Measurements from ENCODE around the gene ZNF248. TPM values are rescaled to one million over a fixed set of nuclear protein-coding genes. Genes with fewer than 3 reads are reported as not detected.

The ZNF248 gene
- total RNA-seq, 1 experiment from 2014 or later: 14.7 TPM

DNA sequence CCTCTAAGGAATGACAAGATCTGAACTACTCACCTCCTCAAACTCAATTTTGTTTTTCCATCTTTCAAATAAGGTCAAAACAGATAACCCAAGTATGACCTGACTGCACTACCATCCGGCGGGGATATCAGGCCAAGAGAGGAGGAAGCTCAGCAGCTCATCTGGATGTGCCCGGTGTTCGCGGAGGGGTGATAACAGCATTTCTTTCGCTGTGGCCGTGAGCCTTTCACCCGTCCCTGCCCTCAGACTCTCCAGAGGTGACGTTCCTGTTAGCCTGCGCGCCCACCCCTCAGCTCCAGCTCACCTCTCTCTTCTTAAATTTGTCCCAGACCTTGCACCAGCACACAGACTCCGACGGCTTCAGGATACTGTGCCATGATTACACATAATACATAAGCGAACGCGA is 526 bp downstream of the ZNF248 start:
- Histone ChIP-seq H3K27ac (peak overlapping the region; percentile 96), H3K36me3 (peaks cover 7% of the 10 kb centered on the region; the same call in 1 of the 2 replicates), H3K4me3 (peak overlapping the region; percentile 99), H3K9me3 (replicated peaks) (no peaks in the 10 kb centered on the region), H3K4me1 (peaks cover 2% of the 10 kb centered on the region; the same call in 1 of the 2 replicates), H3K27me3 (no peaks in the 10 kb centered on the region)
- DNase-seq: no peak

DNA sequence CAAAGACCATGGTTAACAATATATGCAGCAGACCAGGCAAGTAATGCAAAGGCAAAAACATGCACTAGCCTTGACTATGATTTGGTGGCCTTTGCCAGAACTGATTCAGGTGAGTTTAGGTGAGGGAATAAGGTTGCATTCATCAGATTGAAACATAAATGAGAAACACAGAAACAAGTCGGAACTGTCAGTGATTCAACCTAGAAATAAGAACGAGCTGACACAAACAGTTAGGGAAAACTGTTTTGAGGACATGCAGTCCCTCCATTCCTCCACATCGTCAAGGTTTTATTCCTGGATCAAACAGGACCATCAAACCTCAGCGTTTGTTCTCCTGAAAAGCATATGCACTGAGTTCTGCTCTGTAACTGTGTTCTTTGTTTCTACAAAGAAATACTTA is 1.8 kb downstream of the ZNF248 start:
- Histone ChIP-seq H3K9me3 (replicated peaks) (no peaks in the 10 kb centered on the region), H3K4me3 (no peak overlapping the region), H3K27me3 (no peaks in the 10 kb centered on the region), H3K27ac (no peak overlapping the region), H3K4me1 (peaks cover 2% of the 10 kb centered on the region; the same call in 1 of the 2 replicates), H3K36me3 (peaks cover 7% of the 10 kb centered on the region; the same call in 1 of the 2 replicates)
- DNase-seq: no peak

GRCh38 chr10:37854626-37855025 is 2.8 kb downstream of the ZNF248 start:
- DNase-seq: no peak
- H3K4me1 ChIP-seq: peaks cover 2% of the 10 kb centered on the region; the same call in 1 of the 2 replicates

GRCh38 chr10:37844644-37845043 is 12.8 kb downstream of the ZNF248 start:
- H3K36me3 ChIP-seq: peaks cover 19% of the 10 kb centered on the region
- no peak for DNase-seq

More at GRCh38 chr10:37854626-37855025, 2.8 kb downstream of the ZNF248 start:
- no peak overlapping the region for H3K27ac ChIP-seq
- H3K4me3 ChIP-seq: no peak overlapping the region
- H3K9me3 ChIP-seq (replicated peaks): no peaks in the 10 kb centered on the region
- peaks cover 7% of the 10 kb centered on the region; the same call in 1 of the 2 replicates for H3K36me3 ChIP-seq
- H3K27me3 ChIP-seq: no peaks in the 10 kb centered on the region

DNA sequence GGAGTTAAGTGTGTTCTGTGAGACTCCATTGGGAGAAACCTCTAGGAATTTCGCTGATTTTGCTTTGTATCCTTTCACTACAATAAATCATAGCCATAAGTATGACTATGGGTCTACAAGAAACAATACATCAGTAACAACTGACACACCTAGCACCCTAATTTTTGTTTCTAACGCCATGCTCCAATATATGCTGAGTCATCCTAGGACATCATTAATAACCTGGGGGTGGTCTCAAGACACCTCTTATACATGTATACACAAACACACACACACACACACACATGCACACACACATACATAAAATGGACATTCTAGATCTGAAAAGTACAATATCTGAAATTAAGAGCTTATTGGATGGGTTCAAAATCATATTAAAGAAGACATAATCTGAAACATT is 18.2 kb downstream of the ZNF248 start:
- H3K4me1 ChIP-seq: no peaks in the 10 kb centered on the region
- no peak for DNase-seq
- 0 out of 2 replicates have a peak, but pooled peaks cover 5% of the 10 kb centered on the region for H3K9me3 ChIP-seq (replicated peaks)
- H3K27me3 ChIP-seq: no peaks in the 10 kb centered on the region
- no peak overlapping the region for H3K4me3 ChIP-seq
- peaks cover 46% of the 10 kb centered on the region for H3K36me3 ChIP-seq
- no peak overlapping the region for H3K27ac ChIP-seq

More at GRCh38 chr10:37844644-37845043, 12.8 kb downstream of the ZNF248 start:
- H3K9me3 ChIP-seq (replicated peaks): no peaks in the 10 kb centered on the region
- H3K27me3 ChIP-seq: no peaks in the 10 kb centered on the region
- H3K27ac ChIP-seq: no peak overlapping the region
- H3K4me1 ChIP-seq: no peaks in the 10 kb centered on the region
- no peak overlapping the region for H3K4me3 ChIP-seq

GRCh38 chr10:37831495-37832333 is 25.7 kb downstream of the ZNF248 start:
- Histone ChIP-seq H3K27me3 (no peaks in the 10 kb centered on the region), H3K27ac (no peak overlapping the region), H3K9me3 (replicated peaks) (peaks cover 5% of the 10 kb centered on the region), H3K4me3 (no peak overlapping the region), H3K4me1 (no peaks in the 10 kb centered on the region), H3K36me3 (peaks cover 75% of the 10 kb centered on the region)
- DNase-seq: no peak

GRCh38 chr10:37826806-37827205 is 30.6 kb downstream of the ZNF248 start:
- Histone ChIP-seq H3K9me3 (replicated peaks) (no peaks in the 10 kb centered on the region; the same call in 1 of the 2 replicates), H3K27me3 (no peaks in the 10 kb centered on the region), H3K36me3 (peaks cover 35% of the 10 kb centered on the region), H3K4me1 (no peaks in the 10 kb centered on the region), H3K4me3 (no peak overlapping the region), H3K27ac (no peak overlapping the region)
- no peak for DNase-seq

GRCh38 chr10:37821237-37821636 is 36.2 kb downstream of the ZNF248 start:
- Histone ChIP-seq H3K36me3 (no peaks in the 10 kb centered on the region), H3K27me3 (no peaks in the 10 kb centered on the region), H3K4me3 (no peak overlapping the region), H3K27ac (no peak overlapping the region), H3K9me3 (replicated peaks) (no peaks in the 10 kb centered on the region), H3K4me1 (no peaks in the 10 kb centered on the region)
- no peak for DNase-seq

GRCh38 chr10:37819797-37820196 is 37.6 kb downstream of the ZNF248 start:
- DNase-seq: no peak
- no peaks in the 10 kb centered on the region for H3K27me3 ChIP-seq
- H3K4me1 ChIP-seq: no peaks in the 10 kb centered on the region
- H3K36me3 ChIP-seq: no peaks in the 10 kb centered on the region
- no peak overlapping the region for H3K27ac ChIP-seq
- H3K9me3 ChIP-seq (replicated peaks): no peaks in the 10 kb centered on the region
- no peak overlapping the region for H3K4me3 ChIP-seq

DNA sequence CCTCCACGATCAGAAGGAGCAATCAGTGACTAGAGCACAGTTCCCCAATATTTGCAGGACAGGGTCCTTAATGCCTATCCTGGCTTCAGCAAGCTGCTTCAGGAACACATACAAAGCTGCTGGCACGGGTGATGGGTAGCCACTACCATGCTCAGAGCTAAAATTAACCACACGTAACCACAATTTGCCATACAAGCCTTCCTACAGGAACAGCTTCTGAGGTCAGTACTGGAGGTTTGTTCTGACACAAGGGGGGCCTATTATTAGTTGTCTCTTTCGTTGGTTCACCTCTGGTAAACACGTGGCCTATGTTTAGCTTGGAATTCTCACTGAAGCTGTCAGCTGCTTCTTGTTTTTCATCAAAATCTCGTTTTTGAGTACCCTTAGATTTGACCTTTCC is 41.1 kb downstream of the ZNF248 start:
- no peak for DNase-seq
- Histone ChIP-seq H3K27ac (no peak overlapping the region), H3K4me3 (no peak overlapping the region), H3K4me1 (no peaks in the 10 kb centered on the region), H3K36me3 (no peaks in the 10 kb centered on the region), H3K27me3 (no peaks in the 10 kb centered on the region), H3K9me3 (replicated peaks) (no peaks in the 10 kb centered on the region)

GRCh38 chr10:37813763-37814162 is 43.6 kb downstream of the ZNF248 start:
- H3K27ac ChIP-seq: no peak overlapping the region
- no peaks in the 10 kb centered on the region for H3K4me1 ChIP-seq
- no peaks in the 10 kb centered on the region for H3K27me3 ChIP-seq
- H3K4me3 ChIP-seq: no peak overlapping the region
- DNase-seq: no peak
- no peaks in the 10 kb centered on the region for H3K9me3 ChIP-seq (replicated peaks)
- H3K36me3 ChIP-seq: no peaks in the 10 kb centered on the region

GRCh38 chr10:37812290-37812689 is 45.1 kb downstream of the ZNF248 start:
- H3K9me3 ChIP-seq (replicated peaks): no peaks in the 10 kb centered on the region
- no peak overlapping the region for H3K27ac ChIP-seq
- no peak overlapping the region for H3K4me3 ChIP-seq
- H3K27me3 ChIP-seq: no peaks in the 10 kb centered on the region
- no peak for DNase-seq
- H3K4me1 ChIP-seq: no peaks in the 10 kb centered on the region
- no peaks in the 10 kb centered on the region for H3K36me3 ChIP-seq

- Histone ChIP-seq H3K4me1 (no peaks in the 10 kb centered on the region), H3K4me3 (no peak overlapping the region), H3K9me3 (replicated peaks) (no peaks in the 10 kb centered on the region), H3K27me3 (no peaks in the 10 kb centered on the region), H3K27ac (no peak overlapping the region), H3K36me3 (no peaks in the 10 kb centered on the region)
- no peak for DNase-seq
Measured at GRCh38 chr10:37803269-37803668, 54.1 kb downstream of the ZNF248 start.

- Histone ChIP-seq H3K4me3 (no peak overlapping the region), H3K36me3 (no peaks in the 10 kb centered on the region), H3K9me3 (replicated peaks) (no peaks in the 10 kb centered on the region), H3K27ac (no peak overlapping the region), H3K27me3 (no peaks in the 10 kb centered on the region), H3K4me1 (no peaks in the 10 kb centered on the region)
- DNase-seq: no peak
Measured at GRCh38 chr10:37801557-37801956, 55.9 kb downstream of the ZNF248 start.

- no peaks in the 10 kb centered on the region for H3K4me1 ChIP-seq
- no peak overlapping the region for H3K4me3 ChIP-seq
- no peak overlapping the region for H3K27ac ChIP-seq
- H3K36me3 ChIP-seq: no peaks in the 10 kb centered on the region
- H3K27me3 ChIP-seq: no peaks in the 10 kb centered on the region
- no peaks in the 10 kb centered on the region for H3K9me3 ChIP-seq (replicated peaks)
- no peak for DNase-seq
Measured at GRCh38 chr10:37794305-37794976, 63.0 kb downstream of the ZNF248 start.
